ENCODE data around the gene AMOTL1. TPM values are rescaled to one million over a fixed set of nuclear protein-coding genes. Genes with fewer than 3 reads are reported as not detected.
A peak's percentile ranks its signal among the peaks of the same experiment; 100 is the strongest.

AMOTL1 gene
- total RNA-seq, 1 experiment from 2014 or later, result 76.6 TPM

- no peaks in the 10 kb centered on the region for H3K36me3 Mint-ChIP-seq (ENCODE audit: insufficient read depth, unreplicated experiment)
- TF ChIP-seq, protein P1, sequence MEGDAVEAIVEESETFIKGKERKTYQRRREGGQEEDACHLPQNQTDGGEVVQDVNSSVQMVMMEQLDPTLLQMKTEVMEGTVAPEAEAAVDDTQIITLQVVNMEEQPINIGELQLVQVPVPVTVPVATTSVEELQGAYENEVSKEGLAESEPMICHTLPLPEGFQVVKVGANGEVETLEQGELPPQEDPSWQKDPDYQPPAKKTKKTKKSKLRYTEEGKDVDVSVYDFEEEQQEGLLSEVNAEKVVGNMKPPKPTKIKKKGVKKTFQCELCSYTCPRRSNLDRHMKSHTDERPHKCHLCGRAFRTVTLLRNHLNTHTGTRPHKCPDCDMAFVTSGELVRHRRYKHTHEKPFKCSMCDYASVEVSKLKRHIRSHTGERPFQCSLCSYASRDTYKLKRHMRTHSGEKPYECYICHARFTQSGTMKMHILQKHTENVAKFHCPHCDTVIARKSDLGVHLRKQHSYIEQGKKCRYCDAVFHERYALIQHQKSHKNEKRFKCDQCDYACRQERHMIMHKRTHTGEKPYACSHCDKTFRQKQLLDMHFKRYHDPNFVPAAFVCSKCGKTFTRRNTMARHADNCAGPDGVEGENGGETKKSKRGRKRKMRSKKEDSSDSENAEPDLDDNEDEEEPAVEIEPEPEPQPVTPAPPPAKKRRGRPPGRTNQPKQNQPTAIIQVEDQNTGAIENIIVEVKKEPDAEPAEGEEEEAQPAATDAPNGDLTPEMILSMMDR (IDR thresholded peaks at IDR 0.05; ENCODE audit: unreplicated experiment), result no peak
- H3K27me3 Mint-ChIP-seq (ENCODE audit: insufficient read depth, unreplicated experiment), result no peaks in the 10 kb centered on the region
- BruUV-seq (replicated peaks), result no TSS peak
- ChIA-PET CTCF (interaction anchor here (1.0 to 1.2 kb wide), 3 partner anchors 89 to 172 kb away, joined by 3 to 4 read pairs (median 3); no protein-coding TSS in a partner anchor), POLR2A (interaction anchor here (0.7 to 1.3 kb wide), 4 partner anchors 26 to 194 kb away, joined by 3 to 5 read pairs (median 4); no protein-coding TSS in a partner anchor)
- peaks cover 28% of the 10 kb centered on the region for H3K4me1 Mint-ChIP-seq (ENCODE audit: insufficient read depth, unreplicated experiment)
- intact Hi-C loops (cut with micrococcal nuclease), result no loop called here
- no peak overlapping the region for H3K4me3 Mint-ChIP-seq (ENCODE audit: unreplicated experiment)
- H3K9me3 Mint-ChIP-seq (ENCODE audit: unreplicated experiment), result no peaks in the 10 kb centered on the region
- no peak for DNase-seq (ENCODE audit: unreplicated experiment)
- no peak overlapping the region for H3K27ac Mint-ChIP-seq (ENCODE audit: low read depth, unreplicated experiment)
Observed at GRCh38 chr11:94795476-94796189, 27.5 kb downstream of the AMOTL1 start.

- CTCF ChIA-PET, result interaction anchor here (0.7 kb wide), 1 partner anchor 455 kb away, joined by 3 read pairs; no protein-coding TSS in a partner anchor
- no peak overlapping the region for H3K27ac Mint-ChIP-seq (ENCODE audit: low read depth, unreplicated experiment)
- H3K4me1 Mint-ChIP-seq (ENCODE audit: insufficient read depth, unreplicated experiment), result peaks cover 23% of the 10 kb centered on the region
- POLR2A ChIA-PET, result no interaction called here
- H3K9me3 Mint-ChIP-seq (ENCODE audit: unreplicated experiment), result no peaks in the 10 kb centered on the region
- BruUV-seq (replicated peaks), result no TSS peak
- no peak for DNase-seq (ENCODE audit: unreplicated experiment)
- no peaks in the 10 kb centered on the region for H3K36me3 Mint-ChIP-seq (ENCODE audit: insufficient read depth, unreplicated experiment)
- no peak overlapping the region for H3K4me3 Mint-ChIP-seq (ENCODE audit: unreplicated experiment)
- intact Hi-C loops (cut with micrococcal nuclease), result no loop called here
- TF ChIP-seq, protein P1 (IDR thresholded peaks at IDR 0.05; ENCODE audit: unreplicated experiment), result no peak
- no peaks in the 10 kb centered on the region for H3K27me3 Mint-ChIP-seq (ENCODE audit: insufficient read depth, unreplicated experiment)
Observed at GRCh38 chr11:94796190-94796580, 28.0 kb downstream of the AMOTL1 start.

- intact Hi-C loops (cut with micrococcal nuclease), result no loop called here
- Mint-ChIP-seq H3K4me3 (ENCODE audit: unreplicated experiment) (no peak overlapping the region), H3K36me3 (ENCODE audit: insufficient read depth, unreplicated experiment) (no peaks in the 10 kb centered on the region), H3K9me3 (ENCODE audit: unreplicated experiment) (no peaks in the 10 kb centered on the region), H3K4me1 (ENCODE audit: insufficient read depth, unreplicated experiment) (peaks cover 23% of the 10 kb centered on the region), H3K27ac (ENCODE audit: low read depth, unreplicated experiment) (no peak overlapping the region), H3K27me3 (ENCODE audit: insufficient read depth, unreplicated experiment) (no peaks in the 10 kb centered on the region)
- TF ChIP-seq, protein P1 (IDR thresholded peaks at IDR 0.05; ENCODE audit: unreplicated experiment), result no peak
- no TSS peak for BruUV-seq (replicated peaks)
- POLR2A ChIA-PET, result no interaction called here
- no peak for DNase-seq (ENCODE audit: unreplicated experiment)
- CTCF ChIA-PET, result interaction anchor here (0.7 to 1.5 kb wide), 2 partner anchors 10 to 454 kb away, joined by 3 to 5 read pairs; no protein-coding TSS in a partner anchor
Observed at GRCh38 chr11:94796863-94797262, 28.7 kb downstream of the AMOTL1 start.

DNA sequence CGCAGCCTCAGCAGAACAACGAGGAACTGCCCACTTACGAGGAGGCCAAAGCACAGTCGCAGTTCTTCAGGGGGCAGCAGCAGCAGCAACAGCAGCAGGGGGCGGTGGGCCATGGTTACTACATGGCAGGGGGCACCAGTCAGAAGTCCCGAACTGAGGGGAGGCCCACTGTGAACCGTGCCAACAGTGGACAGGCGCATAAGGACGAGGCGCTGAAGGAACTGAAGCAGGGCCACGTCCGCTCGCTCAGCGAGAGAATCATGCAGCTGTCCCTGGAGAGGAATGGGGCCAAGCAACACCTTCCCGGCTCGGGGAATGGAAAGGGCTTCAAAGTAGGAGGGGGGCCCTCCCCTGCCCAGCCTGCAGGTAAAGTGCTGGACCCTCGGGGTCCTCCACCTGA, 31.6 kb downstream of the AMOTL1 start:
- no peaks in the 10 kb centered on the region for H3K9me3 Mint-ChIP-seq (ENCODE audit: unreplicated experiment)
- no peaks in the 10 kb centered on the region for H3K27me3 Mint-ChIP-seq (ENCODE audit: insufficient read depth, unreplicated experiment)
- POLR2A ChIA-PET, result no interaction called here
- no peak for DNase-seq (ENCODE audit: unreplicated experiment)
- TF ChIP-seq, protein P1 (IDR thresholded peaks at IDR 0.05; ENCODE audit: unreplicated experiment), result no peak
- no peak overlapping the region for H3K4me3 Mint-ChIP-seq (ENCODE audit: unreplicated experiment)
- H3K27ac Mint-ChIP-seq (ENCODE audit: low read depth, unreplicated experiment), result no peak overlapping the region
- H3K36me3 Mint-ChIP-seq (ENCODE audit: insufficient read depth, unreplicated experiment), result no peaks in the 10 kb centered on the region
- intact Hi-C loops (cut with micrococcal nuclease), result no loop called here
- CTCF ChIA-PET, result no interaction called here
- H3K4me1 Mint-ChIP-seq (ENCODE audit: insufficient read depth, unreplicated experiment), result peaks cover 4% of the 10 kb centered on the region
- BruUV-seq (replicated peaks), result TSS peak; percentile 64

Measured in MCF 10A (cell line).